DMS 273 treated with DMSO at 0.1 percent for 48 hours (cell line): ENCODE measurements around the gene CCDC107.

Experiments used
- DNase-seq: peaks from one replicate; lab custom pipeline; 2025; lab: John Stamatoyannopoulos, UW

CCDC107 gene

DNA sequence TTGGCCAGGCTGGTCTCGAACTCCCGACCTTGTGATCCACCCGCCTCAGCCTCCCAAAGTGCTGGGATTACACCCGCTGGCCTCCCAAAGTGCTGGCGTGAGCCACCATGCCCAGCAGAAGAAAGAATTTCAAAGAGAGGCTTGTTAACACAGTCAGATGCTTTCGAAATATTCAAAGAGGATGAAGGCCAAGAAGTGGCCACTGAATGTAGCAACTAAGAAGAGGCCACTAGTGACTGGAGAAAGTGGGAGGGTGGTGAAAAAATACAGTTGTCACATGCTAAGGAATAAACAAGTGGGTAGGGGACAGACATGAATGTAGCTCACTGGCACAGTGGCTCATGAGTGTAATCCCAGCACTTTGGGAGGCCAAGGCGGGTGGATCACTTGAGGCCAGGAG, 44.6 kb downstream of the CCDC107 start:
- DNase-seq, result no peak

- no peak for DNase-seq
These were observed 46.0 kb downstream of the CCDC107 start for GRCh38 chr9:35703906-35704672.

DNA sequence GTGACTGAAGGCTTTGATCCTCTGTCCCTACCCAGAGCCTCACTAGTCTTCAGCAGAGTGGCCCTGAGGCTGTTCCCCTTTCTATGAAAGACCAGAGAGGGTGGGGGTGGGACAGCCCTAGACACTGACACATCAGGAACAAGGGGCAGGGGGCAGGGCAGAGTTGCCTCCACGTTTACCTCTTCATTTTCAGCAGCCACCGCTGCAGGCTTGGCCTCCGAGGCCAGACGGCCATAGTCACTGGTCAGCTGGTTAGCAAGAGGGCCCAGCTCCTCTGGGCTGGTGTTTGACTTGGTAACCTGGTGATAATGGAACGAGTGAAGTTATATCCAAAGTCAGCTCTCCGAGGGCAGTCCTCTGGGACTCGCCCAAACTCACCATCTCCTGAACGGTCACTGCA, 47.3 kb downstream of the CCDC107 start:
- no peak for DNase-seq

DNA sequence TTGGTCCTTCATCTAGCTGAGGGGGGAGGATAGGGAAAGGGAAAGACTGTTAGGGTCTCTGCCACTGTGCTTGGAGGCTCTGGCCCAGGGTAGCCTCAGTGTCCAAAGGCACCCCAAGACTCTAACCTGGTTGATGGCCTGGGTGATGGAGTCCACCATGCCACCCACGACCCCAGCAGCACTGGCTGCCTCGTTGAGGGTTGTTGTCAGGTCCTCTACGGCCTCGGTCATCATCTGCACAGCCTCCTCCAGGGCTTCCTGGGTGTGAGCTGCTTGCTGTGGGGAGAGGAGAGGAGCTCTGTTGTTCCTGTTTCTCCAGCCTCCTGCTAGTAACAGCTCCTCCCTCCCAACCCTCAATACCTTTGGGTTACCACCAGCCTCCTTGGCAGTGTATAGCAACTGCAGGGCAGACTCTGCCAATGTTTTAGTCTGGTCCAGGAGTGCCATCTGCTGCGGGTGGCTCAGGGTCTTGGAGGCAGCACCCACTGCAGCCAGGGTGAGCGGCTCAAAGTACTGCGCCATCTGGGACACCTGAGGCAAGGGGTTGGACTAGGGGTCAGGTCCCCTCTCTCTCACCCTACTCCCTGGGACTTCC, 47.8 kb downstream of the CCDC107 start:
- DNase-seq, result no peak

- no peak for DNase-seq
These were observed 48.9 kb downstream of the CCDC107 start for GRCh38 chr9:35706951-35707350.

DNA sequence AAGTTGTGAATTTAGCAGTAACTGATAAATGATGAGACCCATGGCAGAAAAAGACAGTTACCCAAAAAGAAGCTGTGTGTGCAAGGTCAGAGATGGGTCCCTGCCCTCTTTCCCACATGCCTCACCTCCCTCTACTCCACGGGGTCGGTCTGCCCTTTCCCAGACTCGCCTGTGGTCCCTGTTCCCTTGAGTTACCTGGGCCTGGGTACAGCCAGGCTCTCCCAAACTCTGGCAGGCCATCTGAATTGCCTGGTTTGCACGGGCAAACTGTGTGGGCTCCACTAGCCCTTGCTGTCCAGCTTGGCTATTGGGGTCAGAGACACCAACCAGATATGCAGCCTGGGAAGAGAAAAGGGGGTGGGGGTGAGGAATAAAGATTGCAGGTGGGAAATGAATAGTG, 50.1 kb downstream of the CCDC107 start:
- DNase-seq, result no peak

DNA sequence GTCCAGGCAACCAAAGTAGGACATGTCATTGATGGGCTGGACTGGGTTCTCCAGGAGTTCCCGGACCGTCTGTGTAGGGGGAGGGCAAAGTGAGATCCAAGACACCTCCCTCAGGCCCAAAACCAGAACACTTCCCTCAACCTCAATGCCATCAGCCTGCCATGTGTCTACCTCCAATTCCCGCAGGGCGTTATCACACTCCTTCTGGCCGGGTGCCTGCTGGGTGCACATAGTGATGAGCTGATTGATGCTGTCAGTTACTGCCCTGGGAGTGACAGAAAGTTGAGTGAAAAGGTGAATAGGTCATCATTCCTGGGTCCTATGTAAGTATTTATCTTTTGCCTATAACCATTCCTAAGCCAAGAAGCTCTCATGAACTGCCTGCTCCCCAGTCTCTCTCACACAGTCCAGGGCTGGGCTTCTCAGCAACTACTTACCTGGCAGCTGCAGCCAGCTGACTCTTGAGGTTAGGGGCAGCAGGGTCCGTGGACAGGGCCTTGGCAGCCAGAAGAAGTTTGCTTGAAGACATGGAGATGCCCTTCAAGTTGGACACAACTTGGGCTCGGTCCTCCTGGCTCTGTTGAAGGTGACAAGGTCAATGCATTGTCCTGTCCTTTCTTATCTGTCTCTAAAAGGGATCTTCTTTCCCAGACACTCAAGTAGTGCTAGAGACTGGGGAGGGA, 52.9 kb downstream of the CCDC107 start:
- no peak for DNase-seq
